DOHH2 (cell line): ENCODE data around the gene CNOT4.

Source experiments
- H3F3A ChIP-seq: fragments of 200-600 bp; sonication (generic), shearing (Covaris generic); 2 replicates; pipeline ENCODE4 v1.6.0; 2016; ENCODE audit warnings: antibody characterized with exemption, mild to moderate bottlenecking; ENCODE audit not compliant: control insufficient read depth, insufficient read depth
- H3K27ac ChIP-seq: fragments of 200-600 bp; sonication (generic); 2 replicates; pipeline ENCODE4 v1.5.1; 2014; ENCODE audit warnings: low read depth, mild to moderate bottlenecking, low read length, moderate library complexity
- H3K27me3 ChIP-seq: fragments of 200-600 bp; sonication (generic); 2 replicates; pipeline ENCODE4 v1.6.1; 2014; ENCODE audit warnings: mild to moderate bottlenecking, low read length, mixed read lengths; ENCODE audit not compliant: control insufficient read depth
- H3K36me3 ChIP-seq: fragments of 200-600 bp; sonication (generic); 2 replicates; pipeline ENCODE4 v1.6.1; 2014; ENCODE audit warnings: mild to moderate bottlenecking, low read length, moderate library complexity, mixed read lengths; ENCODE audit not compliant: control insufficient read depth
- H3K4me1 ChIP-seq: fragments of 200-600 bp; sonication (generic); 2 replicates; pipeline ENCODE4 v1.6.1; 2014; ENCODE audit warnings: mild to moderate bottlenecking, low read length, mixed read lengths; ENCODE audit not compliant: control insufficient read depth
- H3K4me2 ChIP-seq: fragments of 200-600 bp; sonication (generic); 2 replicates; pipeline ENCODE4 v1.6.0; 2014; ENCODE audit warnings: mild to moderate bottlenecking, low read length, moderate library complexity
- H3K4me3 ChIP-seq: fragments of 200-600 bp; sonication (generic); 2 replicates; pipeline ENCODE4 v1.5.1; 2014; ENCODE audit warnings: mild to moderate bottlenecking, low read length, mixed read lengths
- H3K79me2 ChIP-seq: fragments of 200-600 bp; sonication (generic); 2 replicates; pipeline ENCODE4 v1.6.1; 2014; ENCODE audit warnings: mild to moderate bottlenecking, low read length, mixed read lengths; ENCODE audit not compliant: control insufficient read depth
- H3K9me2 ChIP-seq: fragments of 200-600 bp; sonication (generic); replicated peaks from 2 replicates; pipeline ENCODE4 v1.6.1; 2014; ENCODE audit warnings: mild to moderate bottlenecking, low read length, mixed read lengths; ENCODE audit not compliant: control insufficient read depth
- H3K9me3 ChIP-seq: fragments of 200-600 bp; sonication (generic); 2 replicates; pipeline ENCODE4 v1.6.1; 2014; ENCODE audit warnings: antibody characterized with exemption, low read length, mixed read lengths; ENCODE audit not compliant: control insufficient read depth, insufficient read depth
- H4K20me1 ChIP-seq: fragments of 200-600 bp; sonication (generic); 2 replicates; pipeline ENCODE4 v1.6.0; 2014; ENCODE audit warnings: low read depth, mild to moderate bottlenecking, antibody characterized with exemption, low read length, moderate library complexity; ENCODE audit not compliant: control insufficient read depth, insufficient read depth
- EZH2phosphoT487 ChIP-seq: fragments of 200-600 bp; sonication (generic); IDR thresholded peaks from 2 replicates; pipeline ENCODE4 v1.6.1; 2017; ENCODE audit warnings: borderline replicate concordance, mild to moderate bottlenecking, antibody characterized with exemption, low read length, moderate library complexity, mixed read lengths
- TF ChIP-seq, protein P1 (sequence below): fragments of 200-600 bp; sonication (generic); IDR thresholded peaks from one replicate; pipeline ENCODE4 v1.5.1; 2014; ENCODE audit warnings: antibody characterized with exemption, mild to moderate bottlenecking, low read depth, low read length; ENCODE audit not compliant: poor library complexity, severe bottlenecking

CNOT4 gene

DNA sequence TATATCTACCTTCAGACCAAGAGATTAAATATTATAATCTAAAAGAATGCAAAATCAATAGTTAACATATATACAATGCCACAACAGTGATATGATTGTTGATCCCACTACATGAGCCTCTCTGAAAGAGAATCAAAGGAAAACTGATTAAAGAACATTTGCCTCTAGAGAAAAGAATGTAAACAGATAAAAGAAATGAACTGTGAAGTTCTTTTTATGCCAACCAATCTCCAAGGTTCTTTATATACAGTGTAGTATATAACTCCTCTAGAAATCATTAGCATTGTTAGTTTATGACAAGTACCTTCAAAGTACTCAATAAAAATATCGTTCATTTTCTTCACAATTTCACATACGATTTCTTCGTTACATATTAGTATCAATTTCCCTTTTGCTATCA is 20.1 kb downstream of the CNOT4 start:
- peaks cover 7% of the 10 kb centered on the region; the same call in 1 of the 2 replicates for H4K20me1 ChIP-seq
- peaks cover 98% of the 10 kb centered on the region for H3K79me2 ChIP-seq
- no peaks in the 10 kb centered on the region for H3K27me3 ChIP-seq
- no peaks in the 10 kb centered on the region for H3F3A ChIP-seq
- no peak for TF ChIP-seq EZH2phosphoT487
- TF ChIP-seq, protein P1, sequence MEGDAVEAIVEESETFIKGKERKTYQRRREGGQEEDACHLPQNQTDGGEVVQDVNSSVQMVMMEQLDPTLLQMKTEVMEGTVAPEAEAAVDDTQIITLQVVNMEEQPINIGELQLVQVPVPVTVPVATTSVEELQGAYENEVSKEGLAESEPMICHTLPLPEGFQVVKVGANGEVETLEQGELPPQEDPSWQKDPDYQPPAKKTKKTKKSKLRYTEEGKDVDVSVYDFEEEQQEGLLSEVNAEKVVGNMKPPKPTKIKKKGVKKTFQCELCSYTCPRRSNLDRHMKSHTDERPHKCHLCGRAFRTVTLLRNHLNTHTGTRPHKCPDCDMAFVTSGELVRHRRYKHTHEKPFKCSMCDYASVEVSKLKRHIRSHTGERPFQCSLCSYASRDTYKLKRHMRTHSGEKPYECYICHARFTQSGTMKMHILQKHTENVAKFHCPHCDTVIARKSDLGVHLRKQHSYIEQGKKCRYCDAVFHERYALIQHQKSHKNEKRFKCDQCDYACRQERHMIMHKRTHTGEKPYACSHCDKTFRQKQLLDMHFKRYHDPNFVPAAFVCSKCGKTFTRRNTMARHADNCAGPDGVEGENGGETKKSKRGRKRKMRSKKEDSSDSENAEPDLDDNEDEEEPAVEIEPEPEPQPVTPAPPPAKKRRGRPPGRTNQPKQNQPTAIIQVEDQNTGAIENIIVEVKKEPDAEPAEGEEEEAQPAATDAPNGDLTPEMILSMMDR, result no peak
- H3K9me3 ChIP-seq, result no peaks in the 10 kb centered on the region
- no peaks in the 10 kb centered on the region for H3K4me1 ChIP-seq
- no peak overlapping the region for H3K4me2 ChIP-seq
- H3K9me2 ChIP-seq, result no peaks in the 10 kb centered on the region
- H3K4me3 ChIP-seq, result no peak overlapping the region
- no peak overlapping the region for H3K27ac ChIP-seq
- H3K36me3 ChIP-seq, result peaks cover 3% of the 10 kb centered on the region; the same call in 1 of the 2 replicates

DNA sequence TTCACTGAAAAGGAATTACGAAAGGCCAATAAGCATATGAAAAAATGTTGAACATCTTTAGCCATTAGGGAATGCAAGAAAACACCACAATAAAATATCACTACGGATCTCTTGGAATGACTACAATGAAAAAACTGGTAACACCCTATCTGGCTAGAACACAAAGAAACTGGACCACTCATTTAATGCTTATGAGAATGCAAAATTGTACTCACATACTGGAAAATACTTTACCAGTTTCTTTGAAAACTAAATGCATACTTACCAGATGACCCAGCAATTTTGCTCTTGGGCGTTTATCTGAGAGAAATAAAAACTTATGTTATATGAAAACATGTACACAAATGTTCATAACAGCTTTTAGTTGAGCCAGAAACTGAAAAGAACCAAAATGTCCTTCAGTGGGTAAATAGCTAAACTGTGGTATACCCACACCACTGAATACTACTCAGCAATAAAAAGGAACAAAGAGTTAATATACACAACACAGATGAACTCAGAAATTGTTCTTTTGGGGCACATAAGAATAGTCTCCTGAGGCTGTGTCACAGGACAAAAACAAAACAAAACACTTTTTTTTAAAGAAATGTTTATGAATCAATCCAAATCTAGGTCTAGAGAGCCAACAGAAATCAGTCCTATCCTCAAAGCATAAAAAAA is 23.5 kb downstream of the CNOT4 start:
- Histone ChIP-seq H3K4me1 (no peaks in the 10 kb centered on the region), H3K36me3 (peaks cover 7% of the 10 kb centered on the region; the same call in 1 of the 2 replicates), H3K9me2 (no peaks in the 10 kb centered on the region), H3K4me2 (no peak overlapping the region), H3K9me3 (no peaks in the 10 kb centered on the region), H3F3A (no peaks in the 10 kb centered on the region), H3K4me3 (no peak overlapping the region), H4K20me1 (peaks cover 10% of the 10 kb centered on the region; the same call in 1 of the 2 replicates), H3K27ac (no peak overlapping the region), H3K27me3 (no peaks in the 10 kb centered on the region), H3K79me2 (peaks cover 98% of the 10 kb centered on the region)
- no peak for TF ChIP-seq EZH2phosphoT487
- TF ChIP-seq, protein P1, result no peak

- Histone ChIP-seq H3F3A (no peaks in the 10 kb centered on the region), H3K4me2 (no peak overlapping the region), H3K36me3 (peaks cover 4% of the 10 kb centered on the region; the same call in 1 of the 2 replicates), H3K79me2 (peaks cover 90% of the 10 kb centered on the region), H3K4me3 (no peak overlapping the region), H3K27ac (no peak overlapping the region), H3K9me3 (no peaks in the 10 kb centered on the region), H3K4me1 (no peaks in the 10 kb centered on the region), H4K20me1 (peaks cover 10% of the 10 kb centered on the region; the same call in 1 of the 2 replicates), H3K27me3 (no peaks in the 10 kb centered on the region), H3K9me2 (no peaks in the 10 kb centered on the region)
- no peak for TF ChIP-seq EZH2phosphoT487
- TF ChIP-seq, protein P1, result no peak
Measured at GRCh38 chr7:135481598-135481979, 28.3 kb downstream of the CNOT4 start.
